H1 (cell line): ENCODE data around the gene DCTN1. TPM values are rescaled to one million over a fixed set of nuclear protein-coding genes. Genes with fewer than 3 reads are reported as not detected.
A peak's percentile ranks its signal among the peaks of the same experiment; 100 is the strongest.
"Not testable (repeated sequence)": the region's sequence is repeated elsewhere in the genome, so short reads cannot be mapped to it uniquely, and the experiment has no call there.

ENCODE experiments used
- CTCF ChIA-PET: fragments of 300-600 bp; sonication (Branson Sonifier 250); formaldehyde crosslinking; loops from one replicate; lab custom pipeline; 2021; ENCODE audit not compliant: partially characterized antibody; lab: Charles Lee
- POLR2A ChIA-PET: fragments of 300-600 bp; sonication (Branson Sonifier 250); formaldehyde crosslinking; loops from one replicate; lab custom pipeline; 2021; ENCODE audit warnings: inconsistent platforms; ENCODE audit not compliant: partially characterized antibody; lab: Charles Lee
- DNase-seq, 2 experiments: peaks; one replicate each; pipeline versions ENCODE4 v3.0.0 to v3.0.0-alpha.2; 2010 to 2022; ENCODE audit warnings: low spot score in 2 of 2, low read depth in 1 of 2, mixed read lengths in 1 of 2
- FAIRE-seq: peaks from 2 replicates; lab custom pipeline; 2011; peaks lifted over from hg19 to GRCh38; lab: Jason Lieb, UNC
- H2AFZ ChIP-seq: 2 replicates; pipeline ENCODE4 v1.8.1; 2012; ENCODE audit warnings: low read length, inconsistent platforms
- H2AK5ac ChIP-seq: 2 replicates; pipeline ENCODE4 v1.6.1; 2013; ENCODE audit warnings: low read depth, low read length
- H2BK120ac ChIP-seq: replicated peaks from 2 replicates; pipeline ENCODE3; 2013; ENCODE audit warnings: low read depth, low read length, inconsistent platforms
- H2BK12ac ChIP-seq: 2 replicates; pipeline ENCODE4 v1.6.1; 2013; ENCODE audit warnings: low read depth, low read length
- H2BK15ac ChIP-seq: 2 replicates; pipeline ENCODE4 v1.6.1; 2013; ENCODE audit warnings: low read length
- H2BK20ac ChIP-seq: 2 replicates; pipeline ENCODE4 v1.6.1; 2013; ENCODE audit warnings: low read length
- H2BK5ac ChIP-seq: 2 replicates; pipeline ENCODE4 v1.6.1; 2013; ENCODE audit warnings: low read depth, low read length
- H3K14ac ChIP-seq: 2 replicates; pipeline ENCODE4 v1.6.1; 2013; ENCODE audit warnings: inconsistent platforms; ENCODE audit not compliant: insufficient read length
- H3K18ac ChIP-seq: 2 replicates; pipeline ENCODE4 v1.6.1; 2013; ENCODE audit warnings: low read length; ENCODE audit errors: extremely low read depth
- H3K23ac ChIP-seq: 2 replicates; pipeline ENCODE4 v1.6.1; 2013; ENCODE audit warnings: inconsistent platforms; ENCODE audit not compliant: insufficient read length
- H3K23me2 ChIP-seq: 2 replicates; pipeline ENCODE4 v1.6.1; 2013; ENCODE audit warnings: low read depth, low read length
- H3K27ac ChIP-seq: 2 replicates; pipeline ENCODE4 v1.6.1; 2011; ENCODE audit warnings: low read depth, low read length, inconsistent platforms
- H3K27me3 ChIP-seq, 4 experiments: replicated peaks in 1 of 4; 1 replicate in 1 of 4; 2 replicates in 3 of 4; pipeline versions ENCODE4 v1.6.1 to v1.8.1; 2011 to 2013; ENCODE audit warnings: low read length in 3 of 4, mild to moderate bottlenecking in 3 of 4, inconsistent platforms in 2 of 4, mixed read lengths in 2 of 4, moderate library complexity in 1 of 4; ENCODE audit not compliant: control insufficient read depth in 3 of 4, insufficient read depth in 3 of 4; ENCODE audit errors: extremely low read depth in 1 of 4
- H3K36me3 ChIP-seq, 4 experiments: 2 replicates each; pipeline versions ENCODE4 v1.6.1 to v1.8.1; 2011 to 2013; ENCODE audit warnings: mild to moderate bottlenecking in 4 of 4, low read length in 3 of 4, moderate library complexity in 2 of 4, control low read depth in 1 of 4, inconsistent platforms in 1 of 4; ENCODE audit not compliant: insufficient read depth in 4 of 4, control insufficient read depth in 2 of 4
- H3K4ac ChIP-seq: replicated peaks from 2 replicates; pipeline ENCODE3; 2013; ENCODE audit warnings: low read length, low read depth, mixed read lengths, inconsistent platforms; ENCODE audit not compliant: insufficient read length
- H3K4me1 ChIP-seq, 4 experiments: replicated peaks in 1 of 4; 1 replicate in 1 of 4; 2 replicates in 3 of 4; pipeline versions ENCODE4 v1.6.1 to v1.8.1; 2011 to 2013; ENCODE audit warnings: low read length in 3 of 4, inconsistent platforms in 2 of 4, mixed read lengths in 1 of 4; ENCODE audit not compliant: insufficient read depth in 4 of 4, control insufficient read depth in 3 of 4
- H3K4me2 ChIP-seq, 2 experiments: 2 replicates each; pipeline versions ENCODE4 v1.6.1 to v1.8.1; 2011 to 2013; ENCODE audit warnings: low read depth in 2 of 2, low read length in 2 of 2, control low read depth in 1 of 2, inconsistent platforms in 1 of 2, mild to moderate bottlenecking in 1 of 2; ENCODE audit not compliant: insufficient read depth in 1 of 2
- H3K4me3 ChIP-seq, 4 experiments: fragments of 200-600, 300-600 bp in 1 of 4; sonication (generic), shearing (Covaris generic), sonication (Bioruptor Twin) in 1 of 4; 2 replicates each; pipeline versions ENCODE4 v1.5.1 to v1.8.1; 2011 to 2016; ENCODE audit warnings: low read length in 4 of 4, low read depth in 3 of 4, control low read depth in 2 of 4, inconsistent platforms in 2 of 4, mild to moderate bottlenecking in 2 of 4, mixed read lengths in 1 of 4, moderate library complexity in 1 of 4; ENCODE audit not compliant: insufficient read depth in 2 of 4; ENCODE audit errors: extremely low read depth in 1 of 4
- H3K56ac ChIP-seq: replicated peaks from 2 replicates; pipeline ENCODE3; 2013; ENCODE audit warnings: low read depth, mild to moderate bottlenecking, mixed read lengths, low read length, inconsistent platforms; ENCODE audit not compliant: insufficient read length
- H3K79me1 ChIP-seq: 2 replicates; pipeline ENCODE4 v1.6.1; 2013; ENCODE audit warnings: low read depth, low read length, control low read depth
- H3K79me2 ChIP-seq, 2 experiments: 2 replicates each; pipeline versions ENCODE4 v1.6.1 to v1.8.1; 2012 to 2013; ENCODE audit warnings: low read length in 2 of 2, mild to moderate bottlenecking in 2 of 2, inconsistent platforms in 1 of 2; ENCODE audit not compliant: insufficient read depth in 2 of 2, control insufficient read depth in 1 of 2
- H3K9ac ChIP-seq, 4 experiments: replicated peaks in 1 of 4; 1 replicate in 1 of 4; 2 replicates in 3 of 4; pipeline versions ENCODE4 v1.6.1 to v1.8.1; 2011 to 2013; ENCODE audit warnings: low read depth in 3 of 4, low read length in 3 of 4, control low read depth in 2 of 4, mild to moderate bottlenecking in 2 of 4, moderate library complexity in 2 of 4, inconsistent platforms in 1 of 4; ENCODE audit errors: extremely low read depth in 1 of 4
- H3K9me3 ChIP-seq, 2 experiments: 2 replicates each; pipeline versions ENCODE4 v1.6.1 to v1.8.1; 2012 to 2013; ENCODE audit warnings: mild to moderate bottlenecking in 2 of 2, moderate library complexity in 2 of 2, control low read depth in 1 of 2, inconsistent platforms in 1 of 2, low read depth in 1 of 2, low read length in 1 of 2, mixed read lengths in 1 of 2; ENCODE audit not compliant: insufficient read depth in 2 of 2
- H4K20me1 ChIP-seq, 2 experiments: replicated peaks in 1 of 2; 2 replicates each; pipeline versions ENCODE3 to v1.8.1; 2011 to 2013; ENCODE audit warnings: inconsistent platforms in 2 of 2, low read length in 2 of 2, mild to moderate bottlenecking in 1 of 2; ENCODE audit not compliant: insufficient read depth in 2 of 2, control insufficient read depth in 1 of 2
- H4K5ac ChIP-seq: 2 replicates; pipeline ENCODE4 v1.6.1; 2013; ENCODE audit warnings: low read length, low read depth, mixed read lengths, inconsistent platforms; ENCODE audit not compliant: insufficient read length
- H4K8ac ChIP-seq: 2 replicates; pipeline ENCODE4 v1.8.0; 2013; ENCODE audit warnings: mild to moderate bottlenecking, moderate library complexity, low read length, inconsistent platforms; ENCODE audit not compliant: insufficient read depth; ENCODE audit errors: extremely low read depth
- H4K91ac ChIP-seq: replicated peaks from 2 replicates; pipeline ENCODE3; 2013; ENCODE audit warnings: low read length, mixed read lengths, inconsistent platforms; ENCODE audit not compliant: insufficient read length
- HDAC2 ChIP-seq, 2 experiments: fragments of 300-600 bp in 1 of 2; sonication (generic) in 1 of 2; IDR thresholded peaks; 2 replicates each; pipeline ENCODE4 v1.6.1; 2011 to 2012; ENCODE audit warnings: low read depth in 2 of 2, low read length in 2 of 2, mild to moderate bottlenecking in 2 of 2, moderate library complexity in 2 of 2, borderline replicate concordance in 1 of 2, inconsistent platforms in 1 of 2
- JUND ChIP-seq: IDR thresholded peaks from 2 replicates; pipeline ENCODE4 v1.6.1; 2011; ENCODE audit warnings: mild to moderate bottlenecking, improper control_type of control experiment, low read length
- NRF1 ChIP-seq: IDR thresholded peaks from 2 replicates; pipeline ENCODE4 v1.6.1; 2011; ENCODE audit warnings: mild to moderate bottlenecking, low read depth, low read length, improper control_type of control experiment
- PHF8 ChIP-seq: fragments of 200-600 bp; sonication (generic); conservative IDR thresholded peaks from 2 replicates; pipeline ENCODE4 v1.7.1; 2012; ENCODE audit warnings: low read depth, mild to moderate bottlenecking, inconsistent platforms, low read length, moderate library complexity
- SP4 ChIP-seq: IDR thresholded peaks from 2 replicates; pipeline ENCODE4 v1.6.1; 2012; ENCODE audit warnings: low read length, inconsistent platforms
- TEAD4 ChIP-seq: IDR thresholded peaks from 2 replicates; pipeline ENCODE4 v1.6.1; 2012; ENCODE audit warnings: low read depth, low read length, inconsistent platforms, mixed read lengths
- WGBS, 2 experiments: shearing (Covaris generic) in 1 of 2; methylation state at CpG; one replicate each; pipeline versions ENCODE4 v1.1.6 to v1.1.7; 2013 to 2015; ENCODE audit warnings: low lambda C conversion rate in 2 of 2, mixed read lengths in 2 of 2, inconsistent platforms in 1 of 2, low coverage in 1 of 2, missing lambda C conversion rate in 1 of 2; ENCODE audit not compliant: insufficient replicate concordance in 2 of 2, insufficient coverage in 1 of 2, insufficient read length in 1 of 2; ENCODE audit errors: extremely low coverage in 1 of 2, missing lambda C conversion rate in 1 of 2; 5-methylcytosine and 5-hydroxymethylcytosine counted together
- polyA plus RNA-seq, 7 experiments: library from polyadenylated mRNA; depleted of rRNA in 3 of 7; stranded (reverse) in 5 of 7; unstranded in 2 of 7; fragments of >200 nt in 5 of 7; fragments of 200-250 nt in 2 of 7; gene quantifications; 1 replicate in 5 of 7; 2 replicates in 1 of 7; 4 replicates in 1 of 7; pipeline versions ENCODE4 v1.2.1 to v1.2.3, GENCODE V29; 2011 to 2013; ENCODE audit warnings: missing spikeins in 2 of 7, mixed read lengths in 2 of 7
- total RNA-seq: library from RNA; stranded (reverse); fragmentation: NEBNext Ultra II Directional; extraction: Animal tissue kit (Norgen Biotek cat#: 25700); gene quantifications from 2 replicates; pipeline ENCODE4 v1.2.1, GENCODE V29; 2021

The DCTN1 gene
- total and polyA plus RNA-seq, 2 of the 8 experiments (the other 6 are each of a cell fraction or from before 2014, with no cell fraction given) = 105 to 162 TPM

DNA sequence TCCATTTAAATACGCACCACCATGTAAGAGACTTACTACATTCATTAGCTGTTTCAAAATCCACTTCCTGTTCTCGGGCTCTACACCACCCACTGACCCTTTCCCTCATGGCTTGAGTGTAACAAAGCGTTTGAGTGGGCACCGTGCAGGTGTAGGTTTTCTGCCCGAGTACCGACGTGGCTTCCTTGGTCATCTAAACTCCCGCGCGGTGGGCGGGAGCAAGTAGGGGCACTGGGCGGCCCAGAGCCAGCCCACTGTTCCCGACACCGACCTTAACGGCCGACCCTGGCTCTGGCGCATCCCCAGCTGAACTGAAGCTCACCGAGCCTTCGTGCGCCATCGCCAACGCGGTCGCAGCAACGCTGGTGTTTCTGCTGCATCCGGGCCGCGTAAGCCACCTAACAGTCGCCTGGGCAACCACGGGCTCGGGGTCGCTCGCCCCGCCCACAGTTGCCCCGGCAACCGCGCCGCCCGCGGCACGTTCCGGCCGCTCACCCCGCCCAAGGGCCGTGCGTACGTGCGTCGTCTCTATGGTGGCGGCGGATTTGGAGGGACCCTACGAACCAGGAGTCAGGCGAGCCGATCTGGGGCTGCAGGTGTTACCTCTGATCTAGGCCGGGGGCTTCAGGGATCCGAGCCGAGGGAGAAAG, 41.2 kb upstream of the DCTN1 start, which contains the start of the genes C2orf81 and WDR54 (continued):
- TF ChIP-seq NRF1 (no peak), PHF8 (peak; percentile 65), TEAD4 (0 out of 2 replicates have a peak, but pooled peaks have one; percentile 4), SP4 (no peak), JUND (no peak), HDAC2 (IDR thresholded peaks at IDR 0.05; ENCODE audit: borderline replicate concordance in 1 of 2, low read depth in 2 of 2, low read length in 2 of 2) (peak in 1 of 2 experiments; percentile 88; a peak in 2 of 4 replicates)

DNA sequence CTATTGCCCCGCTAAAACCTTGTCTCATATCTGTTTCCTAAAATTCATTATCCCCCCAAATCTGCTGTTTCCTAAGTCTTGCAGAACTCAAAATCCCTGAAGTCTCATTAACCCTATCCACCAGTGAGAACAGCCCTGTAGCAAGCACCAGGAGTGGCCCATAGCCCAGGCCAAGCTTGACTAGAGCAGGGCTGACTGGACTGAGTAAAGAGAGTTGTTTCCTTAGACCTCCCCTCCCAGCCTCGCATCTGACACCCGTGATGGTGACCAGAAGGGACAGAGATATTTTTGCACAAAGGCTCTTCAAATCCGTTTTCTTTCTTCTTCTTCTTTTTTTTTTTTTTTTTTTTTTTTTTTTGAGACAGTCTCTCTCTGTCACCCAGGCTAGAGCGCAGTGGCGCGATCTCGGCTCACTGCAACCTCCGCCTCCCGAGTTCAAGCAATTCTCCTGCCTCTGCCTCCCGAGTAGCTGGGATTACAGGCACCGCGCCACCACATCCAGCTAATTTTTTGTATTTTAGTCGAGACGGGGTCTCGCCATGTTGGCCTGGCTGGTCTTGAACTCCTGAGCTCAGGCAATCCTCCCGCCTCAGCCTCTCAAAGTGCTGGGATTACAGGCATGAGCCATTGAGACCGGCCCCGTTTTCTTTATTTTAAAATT, 40.5 kb upstream of the DCTN1 start:
- not testable (repeated sequence) for H3K18ac ChIP-seq, H3K9ac ChIP-seq, H3K56ac ChIP-seq, H2AFZ ChIP-seq, H2BK20ac ChIP-seq, H4K5ac ChIP-seq, H2BK120ac ChIP-seq, H4K91ac ChIP-seq, H3K4ac ChIP-seq, H3K23ac ChIP-seq, H2BK12ac ChIP-seq, H3K14ac ChIP-seq, H2BK5ac ChIP-seq, H3K79me2 ChIP-seq, H3K4me1 ChIP-seq, H4K8ac ChIP-seq, H2BK15ac ChIP-seq, H3K9me3 ChIP-seq, H3K27me3 ChIP-seq, H3K79me1 ChIP-seq, H3K27ac ChIP-seq, FAIRE-seq, DNase-seq
- Histone ChIP-seq H2AK5ac (0 out of 2 replicates have a peak overlapping the region, but pooled peaks have one; percentile 25), H4K20me1 (peaks cover 0 to 10% of the 10 kb centered on the region in 2 experiments), H3K36me3 (peaks cover 0 to 12% (median 3%) of the 10 kb centered on the region in 4 experiments; a peak in 6 of 8 replicates), H3K4me3 (peak overlapping the region; percentile 51 to 92 (median 74); a peak in 4 of 8 replicates), H3K23me2 (peaks cover 10% of the 10 kb centered on the region), H3K4me2 (peak overlapping the region; percentile 74 to 97; a peak in 3 of 4 replicates)
- ChIA-PET CTCF (interaction anchor here (0.6 to 1.3 kb wide), 2 partner anchors 54 to 126 kb away, joined by 3 to 4 read pairs; no protein-coding TSS in a partner anchor), POLR2A (interaction anchor here (0.7 to 3.5 kb wide), 14 partner anchors 8 to 62 kb away, joined by 3 to 24 read pairs (median 4); partner anchors contain the start of genes INO80B and WBP1)
- 77% methylated on average over 11 of the region's 19 CpGs; no CpG with 5 or more reads in 1 of the 2 experiments for WGBS, 2 experiments
